ENCODE measurements around the gene TEAD3.

The TEAD3 gene

GRCh38 chr6:35473850-35474130 is 23.1 kb downstream of the TEAD3 start:
- TF ChIP-seq, protein P1, sequence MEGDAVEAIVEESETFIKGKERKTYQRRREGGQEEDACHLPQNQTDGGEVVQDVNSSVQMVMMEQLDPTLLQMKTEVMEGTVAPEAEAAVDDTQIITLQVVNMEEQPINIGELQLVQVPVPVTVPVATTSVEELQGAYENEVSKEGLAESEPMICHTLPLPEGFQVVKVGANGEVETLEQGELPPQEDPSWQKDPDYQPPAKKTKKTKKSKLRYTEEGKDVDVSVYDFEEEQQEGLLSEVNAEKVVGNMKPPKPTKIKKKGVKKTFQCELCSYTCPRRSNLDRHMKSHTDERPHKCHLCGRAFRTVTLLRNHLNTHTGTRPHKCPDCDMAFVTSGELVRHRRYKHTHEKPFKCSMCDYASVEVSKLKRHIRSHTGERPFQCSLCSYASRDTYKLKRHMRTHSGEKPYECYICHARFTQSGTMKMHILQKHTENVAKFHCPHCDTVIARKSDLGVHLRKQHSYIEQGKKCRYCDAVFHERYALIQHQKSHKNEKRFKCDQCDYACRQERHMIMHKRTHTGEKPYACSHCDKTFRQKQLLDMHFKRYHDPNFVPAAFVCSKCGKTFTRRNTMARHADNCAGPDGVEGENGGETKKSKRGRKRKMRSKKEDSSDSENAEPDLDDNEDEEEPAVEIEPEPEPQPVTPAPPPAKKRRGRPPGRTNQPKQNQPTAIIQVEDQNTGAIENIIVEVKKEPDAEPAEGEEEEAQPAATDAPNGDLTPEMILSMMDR (IDR thresholded peaks at IDR 0.05; ENCODE audit: extremely low read depth, insufficient read depth, missing control alignments) = no peak
- in situ Hi-C loops (cut with MboI; ENCODE audit: low pct_unique_long_range_greater_than_20kb, low sequenced_read_pairs, unreplicated experiment) = no loop called here
- DNase-seq (ENCODE audit: low spot score) = no peak

- DNase-seq (ENCODE audit: low spot score) = no peak
- TF ChIP-seq, protein P1 (IDR thresholded peaks at IDR 0.05; ENCODE audit: extremely low read depth, insufficient read depth, missing control alignments) = no peak
- in situ Hi-C loops (cut with MboI; ENCODE audit: low pct_unique_long_range_greater_than_20kb, low sequenced_read_pairs, unreplicated experiment) = no loop called here
Measured at GRCh38 chr6:35473075-35473849, 23.6 kb downstream of the TEAD3 start.

DNA sequence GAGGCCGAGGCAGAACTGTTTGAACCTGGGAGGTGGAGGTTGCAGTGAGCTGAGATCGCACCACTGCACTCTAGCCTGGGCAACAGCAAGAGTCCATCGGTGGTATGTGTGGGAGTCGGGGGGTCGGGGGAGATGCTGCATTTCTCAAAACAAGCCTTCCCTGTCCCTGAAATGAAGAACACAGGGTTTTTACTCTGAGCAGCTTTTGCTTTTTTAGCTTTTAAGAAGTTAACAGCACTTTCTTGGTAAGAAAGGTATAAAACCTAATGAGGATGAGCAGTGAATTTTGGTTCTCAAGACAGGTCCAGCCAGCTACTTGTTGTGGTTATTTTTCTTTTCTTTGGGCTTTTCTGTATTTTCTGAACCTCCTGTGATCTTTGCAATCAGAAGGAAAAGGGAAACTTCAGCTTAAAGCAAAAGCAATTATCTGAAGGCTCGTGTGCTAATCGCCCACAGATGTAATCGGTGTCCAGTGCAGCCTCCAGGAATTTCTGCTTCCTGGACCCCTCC is 25.0 kb downstream of the TEAD3 start:
- DNase-seq (ENCODE audit: low spot score) = no peak
- in situ Hi-C loops (cut with MboI; ENCODE audit: low pct_unique_long_range_greater_than_20kb, low sequenced_read_pairs, unreplicated experiment) = no loop called here
- TF ChIP-seq, protein P1 (IDR thresholded peaks at IDR 0.05; ENCODE audit: extremely low read depth, insufficient read depth, missing control alignments) = no peak

DNA sequence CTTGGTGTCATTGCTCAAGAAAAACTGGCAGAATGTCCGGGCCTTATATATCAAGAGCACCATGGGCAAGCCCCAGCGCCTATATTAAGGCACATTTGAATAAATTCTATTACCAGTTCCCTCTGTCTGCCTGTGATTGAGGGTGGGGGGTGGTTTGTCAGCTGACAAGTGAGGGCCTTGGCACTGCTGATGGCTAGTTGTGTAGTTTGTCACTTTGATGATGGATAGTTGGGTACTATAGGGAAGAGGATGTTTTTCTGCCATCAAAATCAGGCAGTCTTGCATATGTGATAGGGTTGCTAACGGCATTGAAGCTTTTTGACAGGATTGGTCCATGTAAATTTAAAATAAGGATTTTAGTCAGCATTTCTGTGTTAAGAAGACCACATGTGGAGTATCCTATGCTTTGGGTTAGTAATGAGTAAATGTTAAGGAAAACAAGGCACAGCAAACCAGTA is 26.2 kb downstream of the TEAD3 start:
- TF ChIP-seq, protein P1 (IDR thresholded peaks at IDR 0.05; ENCODE audit: extremely low read depth, insufficient read depth, missing control alignments) = no peak
- in situ Hi-C loops (cut with MboI; ENCODE audit: low pct_unique_long_range_greater_than_20kb, low sequenced_read_pairs, unreplicated experiment) = no loop called here
- DNase-seq (ENCODE audit: low spot score) = no peak

GRCh38 chr6:35469751-35470662 is 26.9 kb downstream of the TEAD3 start:
- TF ChIP-seq, protein P1 (IDR thresholded peaks at IDR 0.05; ENCODE audit: extremely low read depth, insufficient read depth, missing control alignments) = no peak
- no peak for DNase-seq (ENCODE audit: low spot score)
- in situ Hi-C loops (cut with MboI; ENCODE audit: low pct_unique_long_range_greater_than_20kb, low sequenced_read_pairs, unreplicated experiment) = no loop called here

DNA sequence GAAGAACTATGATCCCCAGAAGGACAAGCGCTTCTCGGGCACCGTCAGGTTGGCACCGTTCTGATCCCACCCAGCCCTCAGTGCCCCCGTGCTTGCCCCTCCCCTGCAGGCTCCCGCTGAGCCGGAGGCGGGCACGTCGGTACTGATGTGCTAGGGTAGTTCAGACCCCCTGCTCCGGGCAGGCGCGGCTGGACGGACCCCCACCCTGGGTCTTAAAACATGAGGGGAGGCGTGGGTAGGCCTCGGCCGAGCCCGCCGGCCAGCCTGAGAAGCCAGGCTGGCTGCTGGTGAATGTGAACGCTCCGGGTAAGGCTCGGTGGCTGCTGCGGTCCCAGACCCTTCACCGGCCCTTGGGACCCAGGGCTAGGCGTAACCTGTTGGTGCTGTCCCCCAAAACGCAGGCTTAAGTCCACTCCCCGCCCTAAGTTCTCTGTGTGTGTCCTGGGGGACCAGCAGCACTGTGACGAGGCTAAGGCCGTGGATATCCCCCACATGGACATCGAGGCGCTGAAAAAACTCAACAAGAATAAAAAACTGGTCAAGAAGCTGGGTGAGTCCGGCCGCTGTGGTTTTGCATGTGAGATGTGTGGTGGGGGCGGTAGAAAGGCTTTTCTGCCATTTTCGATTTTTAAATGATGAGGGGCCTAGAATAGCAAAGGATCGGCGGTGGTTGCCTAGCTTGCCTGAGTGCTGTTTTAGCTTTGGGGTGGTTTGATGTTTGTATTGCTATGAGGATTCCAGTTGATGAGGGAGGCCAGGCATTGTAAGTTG is 27.7 kb downstream of the TEAD3 start:
- TF ChIP-seq, protein P1 (IDR thresholded peaks at IDR 0.05; ENCODE audit: extremely low read depth, insufficient read depth, missing control alignments) = no peak
- in situ Hi-C loops (cut with MboI; ENCODE audit: low pct_unique_long_range_greater_than_20kb, low sequenced_read_pairs, unreplicated experiment) = no loop called here
- no peak for DNase-seq (ENCODE audit: low spot score)

All from GM13977 (cell line).